ENCODE data around the gene CCDC152. TPM values are rescaled to one million over a fixed set of nuclear protein-coding genes. Genes with fewer than 3 reads are reported as not detected.
A peak's percentile ranks its signal among the peaks of the same experiment; 100 is the strongest.

Gene CCDC152
- total and polyA plus RNA-seq, 10 of the 15 experiments (the other 5 are each of a cell fraction or from before 2014, with no cell fraction given) = 0.12 to 25.8 (median 13.5) TPM

- no peak for FAIRE-seq
- ChIA-PET SMC1A (ENCODE audit: uncharacterized antibody, unreplicated experiment) (no interaction called here), RAD21 (ENCODE audit: unreplicated experiment) (no interaction called here), POLR2A (no interaction called here), CTCF (interaction anchor here (0.7 kb wide), 1 partner anchor 150 kb away, joined by 3 read pairs; no protein-coding TSS in a partner anchor)
- no peaks in the 10 kb centered on the region for H4K20me1 ChIP-seq (ENCODE audit: control insufficient read depth, insufficient read depth)
- intact Hi-C loops (cut with micrococcal nuclease; ENCODE audit: unreplicated experiment) (no loop called here), in situ Hi-C loops (cut with MboI) (no loop called here)
- H2AFZ ChIP-seq (ENCODE audit: control insufficient read depth, low read depth, low read length) = no peak overlapping the region
- H3K36me3 ChIP-seq (ENCODE audit: control insufficient read depth in 2 of 2, insufficient read depth in 2 of 2, low read length in 1 of 2) = no peaks in the 10 kb centered on the region
- no peaks in the 10 kb centered on the region for H3K4me1 ChIP-seq (ENCODE audit: control insufficient read depth, insufficient read depth, low read length)
- no peak for TF ChIP-seq STAT1 (conservative IDR thresholded peaks at IDR 0.05)
- peak; percentile 38; the same call in 1 of the 2 replicates for TF ChIP-seq RUNX3 (IDR thresholded peaks at IDR 0.05; ENCODE audit: low read length)
- peak; percentile 29; the same call in 2 of the 3 replicates for ATAC-seq
- H3K79me2 ChIP-seq (ENCODE audit: control insufficient read depth, insufficient read depth, low read length) = no peaks in the 10 kb centered on the region
- BruUV-seq (replicated peaks) = no TSS peak
- no peak for DNase-seq (ENCODE audit: low read depth, low spot score)
- no peak overlapping the region for H3K4me3 ChIP-seq
- no peaks in the 10 kb centered on the region for H3K9me3 ChIP-seq (replicated peaks; ENCODE audit: control insufficient read depth, insufficient read depth, low read length)
- no peaks in the 10 kb centered on the region for H3K27me3 ChIP-seq (replicated peaks in 1 of 2; ENCODE audit: control insufficient read depth in 2 of 2, insufficient read depth in 2 of 2, low read length in 1 of 2)
- H3K27ac ChIP-seq (ENCODE audit: control insufficient read depth, insufficient read depth) = no peak overlapping the region
- no peak overlapping the region for H3K9ac ChIP-seq (ENCODE audit: control insufficient read depth, insufficient read depth, low read length)
- no peak overlapping the region for H3K4me2 ChIP-seq (ENCODE audit: control insufficient read depth, insufficient read depth)
Measured at GRCh38 chr5:42749020-42749419, 7.6 kb upstream of the CCDC152 start.

- Histone ChIP-seq H2AFZ (ENCODE audit: control insufficient read depth, low read depth, low read length) (no peak overlapping the region), H3K9me3 (replicated peaks; ENCODE audit: control insufficient read depth, insufficient read depth, low read length) (no peaks in the 10 kb centered on the region), H3K4me1 (ENCODE audit: control insufficient read depth, insufficient read depth, low read length) (no peaks in the 10 kb centered on the region), H3K36me3 (ENCODE audit: control insufficient read depth in 2 of 2, insufficient read depth in 2 of 2, low read length in 1 of 2) (no peaks in the 10 kb centered on the region), H3K79me2 (ENCODE audit: control insufficient read depth, insufficient read depth, low read length) (no peaks in the 10 kb centered on the region), H3K4me3 (no peak overlapping the region), H4K20me1 (ENCODE audit: control insufficient read depth, insufficient read depth) (no peaks in the 10 kb centered on the region), H3K27ac (ENCODE audit: control insufficient read depth, insufficient read depth) (no peak overlapping the region), H3K27me3 (replicated peaks in 1 of 2; ENCODE audit: control insufficient read depth in 2 of 2, insufficient read depth in 2 of 2, low read length in 1 of 2) (no peaks in the 10 kb centered on the region), H3K9ac (ENCODE audit: control insufficient read depth, insufficient read depth, low read length) (no peak overlapping the region), H3K4me2 (ENCODE audit: control insufficient read depth, insufficient read depth) (no peak overlapping the region)
- in situ Hi-C loops (cut with MboI) = no loop called here
- intact Hi-C loops (cut with micrococcal nuclease; ENCODE audit: unreplicated experiment) = no loop called here
- ChIA-PET RAD21 (ENCODE audit: unreplicated experiment) (interaction anchor here (1.1 to 2.2 kb wide), 2 partner anchors 139 to 165 kb away, joined by 3 to 12 read pairs; no protein-coding TSS in a partner anchor), SMC1A (ENCODE audit: uncharacterized antibody, unreplicated experiment) (interaction anchor here (0.8 to 2.2 kb wide), 4 partner anchors 11 to 139 kb away, joined by 3 to 12 read pairs (median 6); no protein-coding TSS in a partner anchor), CTCF (interaction anchor here (0.7 to 2.9 kb wide), 7 partner anchors 10 to 167 kb away, joined by 3 to 13 read pairs (median 3); no protein-coding TSS in a partner anchor), POLR2A (no interaction called here)
- BruUV-seq (replicated peaks) = no TSS peak
- TF ChIP-seq NR2C2 (IDR thresholded peaks at IDR 0.05; ENCODE audit: borderline replicate concordance, control insufficient read depth, insufficient read length, low read depth) (no peak), NFYA (IDR thresholded peaks at IDR 0.05; ENCODE audit: borderline replicate concordance, low read depth, low read length) (no peak), ZNF622 (IDR thresholded peaks at IDR 0.05) (no peak)
- no peak for FAIRE-seq
- DNase-seq (ENCODE audit: low read depth, low spot score) = no peak
- 89% methylated on average over 5 of the region's 5 CpGs for WGBS (ENCODE audit: insufficient coverage, insufficient replicate concordance, low lambda C conversion rate, missing lambda C conversion rate)
- no peak for ATAC-seq
Measured at GRCh38 chr5:42750507-42750906, 6.1 kb upstream of the CCDC152 start.
